Ovary (tissue), 9 donors: Measurements from ENCODE around the gene INSR. TPM values are rescaled to one million over a fixed set of nuclear protein-coding genes. Genes with fewer than 3 reads are reported as not detected.

Experiments used
- DNase-seq, 5 donors: peaks; one replicate each; pipeline ENCODE4 v3.0.0-alpha.2; 2019 to 2020
- H3K27ac ChIP-seq, 2 donors: fragments of 200-600 bp; one replicate each; pipeline versions ENCODE4 v1.5.1 to v1.8.0; 2019 to 2022
- H3K27me3 ChIP-seq: fragments of 200-600 bp; one replicate; pipeline ENCODE4 v1.8.0; 2022
- H3K36me3 ChIP-seq: fragments of 200-600 bp; sonication (generic); one replicate; pipeline ENCODE4 v1.5.1; 2019
- H3K4me1 ChIP-seq: one replicate; pipeline ENCODE4 v1.8.1; 2013; ENCODE audit warnings: mild to moderate bottlenecking, moderate library complexity; ENCODE audit not compliant: insufficient read depth
- H3K4me3 ChIP-seq: fragments of 200-600 bp; sonication (generic); one replicate; pipeline ENCODE4 v1.5.1; 2017
- H3K9me3 ChIP-seq, 2 donors: fragments of 200-600 bp in 1 of 2; sonication (generic) in 1 of 2; one replicate each; pipeline versions ENCODE4 v1.5.1 to v1.8.1; 2013 to 2019; ENCODE audit warnings: mild to moderate bottlenecking in 1 of 2, moderate library complexity in 1 of 2
- CTCF ChIP-seq, 3 donors: fragments of 450-650 bp in 2 of 3; fragments of 200-600 bp in 1 of 3; IDR thresholded peaks; one replicate each; pipeline versions ENCODE4 v1.5.1 to v1.8.0; 2016 to 2022; ENCODE audit warnings: antibody characterized with exemption in 3 of 3, mild to moderate bottlenecking in 1 of 3
- EP300 ChIP-seq: sonication (generic); formaldehyde crosslinking; IDR thresholded peaks from one replicate; pipeline ENCODE4 v1.6.1; 2017; ENCODE audit warnings: antibody characterized with exemption
- POLR2A ChIP-seq: fragments of 450-650 bp; IDR thresholded peaks from one replicate; pipeline ENCODE4 v1.6.1; 2017; ENCODE audit warnings: antibody characterized with exemption, mild to moderate bottlenecking, moderate library complexity
- WGBS, 3 donors: extraction: QIAGEN DNeasy Blood & Tissue Kit in 1 of 3; methylation state at CpG; one replicate each; pipeline versions ENCODE4 v1.1.5 to v1.1.7; 2013 to 2017; 5-methylcytosine and 5-hydroxymethylcytosine counted together
- intact Hi-C, 4 donors: fragments of 100-400 bp; cut with DNase I; formaldehyde crosslinking; loops; one replicate each; pipeline versions ENCODE4 v1.11.0 to v1.15.1; 2022 to 2023
- polyA plus RNA-seq, 2 donors: library from polyadenylated mRNA; stranded (reverse); fragments of 200-250 nt in 1 of 2; fragments of 350-450 nt in 1 of 2; fragmentation: Illumina TruSeq in 1 of 2; extraction: RNeasy Lipid Tissue Mini Kit (QIAGEN cat#74804) in 1 of 2; gene quantifications; one replicate each; pipeline ENCODE4 v1.2.3, GENCODE V29; 2013 to 2014
- total RNA-seq, 7 donors: library from RNA; depleted of rRNA in 2 of 7; stranded (reverse); fragments of >200 nt in 2 of 7; fragmentation: NEBNext Ultra II Directional in 3 of 7; extraction: Animal tissue kit (Norgen Biotek cat#: 25700) in 3 of 7; gene quantifications; one replicate each; pipeline versions ENCODE4 v1.1.0 to v1.2.4, GENCODE V29; 2016 to 2023
- donor health status: DM: no; HTN: no; CAD: no; lungs with moderate emphysema.
- donor health status: DM: no; HTN: no; CAD: no.
- donor health status: Bipolar disorder and iron deficiency.
- donor health status: DM: yes; HTN: yes; CAD: no.
- donor health status: DM: no; HTN: no; CAD: no.
- donor health status: DM: yes; HTN: yes; CAD: no.

Gene INSR
- total and polyA plus RNA-seq, 9 donors: 30.2 to 203 (median 93.3) TPM

GRCh38 chr19:7303470-7303869, 9.3 kb upstream of the INSR start:
- Histone ChIP-seq H3K4me3 (no peak overlapping the region), H3K27ac (no peak overlapping the region), H3K9me3 (no peaks in the 10 kb centered on the region), H3K36me3 (no peaks in the 10 kb centered on the region), H3K4me1 (no peaks in the 10 kb centered on the region), H3K27me3 (no peaks in the 10 kb centered on the region)
- TF ChIP-seq POLR2A (no peak), EP300 (no peak), CTCF (IDR thresholded peaks at IDR 0.05) (no peak)
- intact Hi-C loops: no loop called here
- WGBS, 3 donors: 78 to 84% (median 81%) methylated on average over 4 of the region's 4 CpGs
- no peak for DNase-seq

DNA sequence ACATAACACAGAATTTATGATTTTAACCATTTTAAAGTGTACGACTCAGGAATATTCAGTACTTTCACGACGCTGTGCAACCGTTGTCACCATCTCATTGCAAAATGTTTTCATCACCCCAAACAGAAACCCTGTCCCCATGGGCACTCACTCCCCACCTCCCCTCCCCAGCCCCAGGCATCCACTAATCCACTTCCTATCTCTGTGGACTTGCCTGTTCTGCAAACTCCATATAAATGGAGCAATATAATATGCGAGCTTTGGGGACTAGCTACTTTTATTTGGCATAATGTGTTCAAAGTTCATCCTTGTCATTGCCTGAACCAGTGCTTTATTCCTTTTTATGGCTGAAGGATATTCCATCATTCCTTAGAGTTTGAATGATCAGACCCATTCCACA, 7.3 kb upstream of the INSR start:
- intact Hi-C loops: no loop called here
- no peaks in the 10 kb centered on the region for H3K36me3 ChIP-seq
- no peaks in the 10 kb centered on the region for H3K27me3 ChIP-seq
- TF ChIP-seq CTCF (IDR thresholded peaks at IDR 0.05) (no peak), EP300 (no peak)
- no peak overlapping the region for H3K4me3 ChIP-seq
- DNase-seq: no peak
- no peaks in the 10 kb centered on the region for H3K4me1 ChIP-seq
- H3K9me3 ChIP-seq: no peaks in the 10 kb centered on the region
- WGBS, 3 donors: 88 to 94% (median 93%) methylated on average over 5 of the region's 5 CpGs
- no peak overlapping the region for H3K27ac ChIP-seq

DNA sequence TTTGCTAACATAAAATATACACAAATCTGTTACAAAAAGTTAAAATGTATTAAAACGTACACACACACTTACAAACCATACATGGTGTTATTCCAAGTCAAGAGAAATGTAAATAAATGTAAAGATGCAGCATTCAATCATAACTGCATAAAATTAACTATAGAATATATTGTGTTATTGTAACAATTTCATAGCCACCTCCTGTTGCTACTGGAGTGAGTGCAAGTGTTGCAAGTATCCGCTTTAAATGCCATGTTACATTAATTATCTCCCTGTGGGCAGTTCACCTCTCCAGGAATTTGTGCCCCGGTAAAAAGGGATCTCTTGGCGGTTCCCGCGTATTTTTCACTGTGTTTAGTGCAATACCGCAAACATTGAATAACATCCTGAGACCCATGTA, 3.5 kb upstream of the INSR start:
- TF ChIP-seq CTCF (IDR thresholded peaks at IDR 0.05) (no peak), POLR2A (no peak), EP300 (no peak)
- no peaks in the 10 kb centered on the region for H3K4me1 ChIP-seq
- intact Hi-C loops: loop anchor here in 1 of 4 donors (10.0 kb wide), 1 partner anchor 93 kb away; no protein-coding TSS in a partner anchor
- no peak overlapping the region for H3K4me3 ChIP-seq
- no peaks in the 10 kb centered on the region for H3K36me3 ChIP-seq
- 37 to 60% (median 47%) methylated on average over 7 of the region's 7 CpGs for WGBS, 3 donors
- H3K27ac ChIP-seq: no peak overlapping the region
- H3K9me3 ChIP-seq: no peaks in the 10 kb centered on the region
- no peaks in the 10 kb centered on the region for H3K27me3 ChIP-seq
- no peak for DNase-seq

- DNase-seq: no peak
- Histone ChIP-seq H3K27ac (no peak overlapping the region), H3K9me3 (no peaks in the 10 kb centered on the region), H3K27me3 (no peaks in the 10 kb centered on the region), H3K4me3 (no peak overlapping the region), H3K4me1 (peaks cover 1% of the 10 kb centered on the region), H3K36me3 (no peaks in the 10 kb centered on the region)
- WGBS, 3 donors: 79 to 86% (median 85%) methylated on average over 6 of the region's 6 CpGs
- intact Hi-C loops: loop anchor here in 1 of 4 donors (10.0 kb wide), 1 partner anchor 91 kb away; no protein-coding TSS in a partner anchor
- TF ChIP-seq EP300 (no peak), CTCF (IDR thresholded peaks at IDR 0.05) (no peak), POLR2A (no peak)
These were observed 1.8 kb upstream of the INSR start for GRCh38 chr19:7295912-7296536.
